HCT116 (cell line): ENCODE results near the gene ADCY2. TPM values are rescaled to one million over a fixed set of nuclear protein-coding genes. Genes with fewer than 3 reads are reported as not detected.

Experiments
- ATAC-seq: fragments of 200-7000 bp; cut with Tn5 transposase; 2 replicates; pipeline ENCODE4 v1.9.1; 2020; ENCODE audit warnings: mild to moderate bottlenecking, moderate library complexity
- BruUV-seq: library from RNA; stranded (reverse); fragments of 400-500 nt; replicated peaks from 2 replicates; lab custom pipeline; 2021; lab: Mats Ljungman, UMichigan
- CTCF ChIA-PET: fragments of 300-600 bp; sonication (Branson Sonifier 250); formaldehyde crosslinking; loops from one replicate; lab custom pipeline; 2021; ENCODE audit warnings: antibody characterized with exemption; lab: Charles Lee
- POLR2A ChIA-PET: fragments of 300-600, 350-600 bp; sonication (Branson Sonifier 250); formaldehyde crosslinking; loops from one replicate; lab custom pipeline; 2021; ENCODE audit warnings: antibody characterized with exemption; lab: Charles Lee
- RAD21 ChIA-PET, 2 experiments: fragments of 300-600 bp; sonication (Branson Sonifier 250); formaldehyde crosslinking; loops; one replicate each; lab custom pipeline; 2023; ENCODE audit warnings: low total read pairs in 2 of 2; ENCODE audit not compliant: uncharacterized antibody in 2 of 2, unreplicated experiment in 2 of 2, low non-redundant PET in 1 of 2; lab: Charles Lee
- DNase-seq: peaks from one replicate; pipeline ENCODE4 v3.0.0-alpha.2; 2010; ENCODE audit warnings: low read depth, low spot score
- H2AFZ ChIP-seq: fragments of 200-600 bp; shearing (Covaris generic), sonication (generic); 2 replicates; pipeline ENCODE4 v1.6.1; 2017; ENCODE audit warnings: low read depth, mixed run types, mixed read lengths, antibody characterized with exemption, low read length; ENCODE audit not compliant: poor library complexity, severe bottlenecking
- H3K27ac ChIP-seq: 2 replicates; pipeline ENCODE4 v1.5.1; 2012; ENCODE audit warnings: low read depth, low read length
- H3K27me3 ChIP-seq: fragments of 200-600 bp; sonication (generic); 2 replicates; pipeline ENCODE4 v1.6.1; 2016; ENCODE audit warnings: mixed run types, low read length, mixed read lengths; ENCODE audit not compliant: insufficient read depth
- H3K36me3 ChIP-seq, 2 experiments: fragments of 200-500 bp in 1 of 2; fragments of 200-600 bp in 1 of 2; sonication (Bioruptor generic) in 1 of 2; sonication (generic) in 1 of 2; 2 replicates each; pipeline versions ENCODE4 v1.5.1 to v1.6.1; 2014 to 2016; ENCODE audit warnings: low read length in 2 of 2, inconsistent platforms in 1 of 2, mixed read lengths in 1 of 2, mixed run types in 1 of 2; ENCODE audit not compliant: insufficient read depth in 2 of 2, control insufficient read depth in 1 of 2
- H3K4me1 ChIP-seq, 2 experiments: fragments of 200-600 bp in 1 of 2; sonication (generic) in 1 of 2; 2 replicates each; pipeline versions ENCODE4 v1.5.1 to v1.6.1; 2012 to 2017; ENCODE audit warnings: low read length in 2 of 2, inconsistent platforms in 1 of 2, mild to moderate bottlenecking in 1 of 2, mixed read lengths in 1 of 2, mixed run types in 1 of 2, moderate library complexity in 1 of 2; ENCODE audit not compliant: insufficient read depth in 2 of 2, control insufficient read depth in 1 of 2
- H3K4me2 ChIP-seq: fragments of 200-600 bp; sonication (generic); 2 replicates; pipeline ENCODE4 v1.6.1; 2017; ENCODE audit warnings: mixed run types, low read length, mixed read lengths
- H3K4me3 ChIP-seq, 2 experiments: fragments of 200-600 bp in 1 of 2; sonication (generic) in 1 of 2; replicated peaks in 1 of 2; 2 replicates each; pipeline ENCODE4 v1.5.1; 2011 to 2016; ENCODE audit warnings: low read length in 2 of 2, control low read depth in 1 of 2, low read depth in 1 of 2, mild to moderate bottlenecking in 1 of 2, mixed read lengths in 1 of 2, mixed run types in 1 of 2
- H3K79me2 ChIP-seq: fragments of 200-600 bp; sonication (generic); 2 replicates; pipeline ENCODE4 v1.6.1; 2017; ENCODE audit warnings: mild to moderate bottlenecking, mixed run types, low read length, moderate library complexity, mixed read lengths; ENCODE audit not compliant: insufficient read depth
- H3K9ac ChIP-seq: fragments of 200-600 bp; sonication (generic); 2 replicates; pipeline ENCODE4 v1.6.1; 2016; ENCODE audit warnings: low read length, mixed read lengths
- H3K9me2 ChIP-seq: fragments of 200-600 bp; sonication (generic), shearing (Covaris generic); 2 replicates; pipeline ENCODE4 v1.6.1; 2017; ENCODE audit warnings: mixed run types, mild to moderate bottlenecking, moderate library complexity; ENCODE audit not compliant: insufficient read depth
- H3K9me3 ChIP-seq, 2 experiments: fragments of 200-500 bp in 1 of 2; fragments of 200-600 bp in 1 of 2; sonication (Bioruptor generic) in 1 of 2; sonication (generic) in 1 of 2; 2 replicates each; pipeline ENCODE4 v1.6.1; 2014 to 2017; ENCODE audit warnings: low read length in 2 of 2, mixed read lengths in 2 of 2, inconsistent platforms in 1 of 2, low read depth in 1 of 2, mild to moderate bottlenecking in 1 of 2, mixed run types in 1 of 2, moderate library complexity in 1 of 2; ENCODE audit not compliant: control insufficient read depth in 1 of 2, insufficient read depth in 1 of 2
- H4K20me1 ChIP-seq: fragments of 200-600 bp; sonication (generic), shearing (Covaris generic); 2 replicates; pipeline ENCODE4 v1.6.1; 2017; ENCODE audit warnings: mixed run types, mild to moderate bottlenecking, moderate library complexity; ENCODE audit not compliant: insufficient read depth
- CBX3 ChIP-seq: IDR thresholded peaks from 2 replicates; pipeline ENCODE4 v1.6.1; 2012; ENCODE audit warnings: low read depth
- ELF1 ChIP-seq: IDR thresholded peaks from 2 replicates; pipeline ENCODE4 v1.6.1; 2012; ENCODE audit warnings: low read depth, borderline replicate concordance
- EZH2 ChIP-seq: fragments of 200-600 bp; sonication (generic); IDR thresholded peaks from 2 replicates; pipeline ENCODE4 v1.6.1; 2017; ENCODE audit warnings: antibody characterized with exemption, mixed run types
- JUND ChIP-seq: IDR thresholded peaks from 2 replicates; pipeline ENCODE4 v1.6.1; 2012
- POLR2AphosphoS5 ChIP-seq: IDR thresholded peaks from 2 replicates; pipeline ENCODE4 v1.6.1; 2011; ENCODE audit warnings: mild to moderate bottlenecking, low read depth, low read length, moderate library complexity
- RAD21 ChIP-seq: IDR thresholded peaks from 2 replicates; pipeline ENCODE4 v1.6.1; 2012; ENCODE audit warnings: low read depth, mild to moderate bottlenecking
- SIN3A ChIP-seq: IDR thresholded peaks from 2 replicates; pipeline ENCODE4 v1.6.1; 2012; ENCODE audit warnings: low read depth
- SP1 ChIP-seq: IDR thresholded peaks from 2 replicates; pipeline ENCODE4 v1.6.1; 2012; ENCODE audit warnings: low read depth
- TCF7L2 ChIP-seq: IDR thresholded peaks from 2 replicates; pipeline ENCODE4 v1.7.0; 2011; ENCODE audit warnings: borderline replicate concordance, inconsistent platforms; ENCODE audit not compliant: insufficient read depth, insufficient read length; ENCODE audit errors: extremely low read depth
- ZBTB33 ChIP-seq: IDR thresholded peaks from 2 replicates; pipeline ENCODE4 v1.6.1; 2011; ENCODE audit warnings: mild to moderate bottlenecking, low read length, moderate library complexity; ENCODE audit not compliant: insufficient replicate concordance; ENCODE audit errors: extremely low read depth
- ZNF274 ChIP-seq: fragments of 200-500 bp; sonication (Bioruptor generic); IDR thresholded peaks from 2 replicates; pipeline ENCODE4 v1.6.1; 2014; ENCODE audit warnings: mild to moderate bottlenecking, low read depth, low read length, inconsistent platforms
- intact Hi-C: fragments of 100-400 bp; cut with micrococcal nuclease; formaldehyde crosslinking; loops from 2 replicates; pipeline ENCODE4 v1.10.0; 2022
- total RNA-seq: library from RNA; stranded (reverse); gene quantifications from one replicate; pipeline ENCODE4 v1.2.1, GENCODE V29; 2021; ENCODE audit not compliant: unreplicated experiment
- TF ChIP-seq, protein P1 (sequence below): IDR thresholded peaks from 2 replicates; pipeline ENCODE4 v1.6.1; 2012; ENCODE audit warnings: low read depth

The ADCY2 gene
- total RNA-seq, 1 experiment from 2014 or later, result 0.15 TPM

GRCh38 chr5:7473115-7473514 is 77.2 kb downstream of the ADCY2 start:
- DNase-seq, result no peak
- ATAC-seq, result no peak
- CTCF ChIA-PET, result no interaction called here
- Histone ChIP-seq H3K79me2 (no peaks in the 10 kb centered on the region), H3K4me2 (no peak overlapping the region), H3K9me2 (no peaks in the 10 kb centered on the region), H3K4me3 (no peak overlapping the region), H3K27ac (no peak overlapping the region), H3K36me3 (no peaks in the 10 kb centered on the region), H4K20me1 (no peaks in the 10 kb centered on the region), H2AFZ (no peak overlapping the region), H3K27me3 (no peaks in the 10 kb centered on the region), H3K9me3 (peaks cover 9 to 21% of the 10 kb centered on the region in 2 experiments; a peak in 3 of 4 replicates), H3K9ac (no peak overlapping the region), H3K4me1 (no peaks in the 10 kb centered on the region)
- intact Hi-C loops, result no loop called here
- RAD21 ChIA-PET, result no interaction called here
- BruUV-seq, result no TSS peak
- POLR2A ChIA-PET, result no interaction called here
- TF ChIP-seq EZH2, result no peak
- TF ChIP-seq RAD21, result no peak
- TF ChIP-seq, protein P1, sequence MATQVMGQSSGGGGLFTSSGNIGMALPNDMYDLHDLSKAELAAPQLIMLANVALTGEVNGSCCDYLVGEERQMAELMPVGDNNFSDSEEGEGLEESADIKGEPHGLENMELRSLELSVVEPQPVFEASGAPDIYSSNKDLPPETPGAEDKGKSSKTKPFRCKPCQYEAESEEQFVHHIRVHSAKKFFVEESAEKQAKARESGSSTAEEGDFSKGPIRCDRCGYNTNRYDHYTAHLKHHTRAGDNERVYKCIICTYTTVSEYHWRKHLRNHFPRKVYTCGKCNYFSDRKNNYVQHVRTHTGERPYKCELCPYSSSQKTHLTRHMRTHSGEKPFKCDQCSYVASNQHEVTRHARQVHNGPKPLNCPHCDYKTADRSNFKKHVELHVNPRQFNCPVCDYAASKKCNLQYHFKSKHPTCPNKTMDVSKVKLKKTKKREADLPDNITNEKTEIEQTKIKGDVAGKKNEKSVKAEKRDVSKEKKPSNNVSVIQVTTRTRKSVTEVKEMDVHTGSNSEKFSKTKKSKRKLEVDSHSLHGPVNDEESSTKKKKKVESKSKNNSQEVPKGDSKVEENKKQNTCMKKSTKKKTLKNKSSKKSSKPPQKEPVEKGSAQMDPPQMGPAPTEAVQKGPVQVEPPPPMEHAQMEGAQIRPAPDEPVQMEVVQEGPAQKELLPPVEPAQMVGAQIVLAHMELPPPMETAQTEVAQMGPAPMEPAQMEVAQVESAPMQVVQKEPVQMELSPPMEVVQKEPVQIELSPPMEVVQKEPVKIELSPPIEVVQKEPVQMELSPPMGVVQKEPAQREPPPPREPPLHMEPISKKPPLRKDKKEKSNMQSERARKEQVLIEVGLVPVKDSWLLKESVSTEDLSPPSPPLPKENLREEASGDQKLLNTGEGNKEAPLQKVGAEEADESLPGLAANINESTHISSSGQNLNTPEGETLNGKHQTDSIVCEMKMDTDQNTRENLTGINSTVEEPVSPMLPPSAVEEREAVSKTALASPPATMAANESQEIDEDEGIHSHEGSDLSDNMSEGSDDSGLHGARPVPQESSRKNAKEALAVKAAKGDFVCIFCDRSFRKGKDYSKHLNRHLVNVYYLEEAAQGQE, result no peak
- TF ChIP-seq ZBTB33, result no peak
- TF ChIP-seq ZNF274, result no peak
- TF ChIP-seq CBX3, result no peak
- TF ChIP-seq SIN3A, result no peak
- TF ChIP-seq SP1, result no peak
- TF ChIP-seq JUND, result no peak
- no peak for TF ChIP-seq TCF7L2
- TF ChIP-seq ELF1, result no peak
- no peak for TF ChIP-seq POLR2AphosphoS5
